ENCODE data around the gene NDUFS4. TPM values are rescaled to one million over a fixed set of nuclear protein-coding genes. Genes with fewer than 3 reads are reported as not detected.
"Not testable (repeated sequence)": the region's sequence is repeated elsewhere in the genome, so short reads cannot be mapped to it uniquely, and the experiment has no call there.

The NDUFS4 gene
- total RNA-seq, 2 experiments from 2014 or later: 81.4 to 84.1 TPM

GRCh38 chr5:53576674-53577073, 16.2 kb downstream of the NDUFS4 start:
- H3K27me3 Mint-ChIP-seq (ENCODE audit: low read depth): no peaks in the 10 kb centered on the region
- H3K4me1 Mint-ChIP-seq (ENCODE audit: low read depth): peaks cover 57% of the 10 kb centered on the region
- no peak overlapping the region for H3K4me3 Mint-ChIP-seq
- H3K9me3 Mint-ChIP-seq: no peaks in the 10 kb centered on the region
- CTCF ChIA-PET: no interaction called here
- intact Hi-C loops (cut with micrococcal nuclease): no loop called here
- peaks cover 2% of the 10 kb centered on the region for H3K36me3 Mint-ChIP-seq (ENCODE audit: low read depth)
- no peak overlapping the region for H3K27ac Mint-ChIP-seq
- no peak for DNase-seq

DNA sequence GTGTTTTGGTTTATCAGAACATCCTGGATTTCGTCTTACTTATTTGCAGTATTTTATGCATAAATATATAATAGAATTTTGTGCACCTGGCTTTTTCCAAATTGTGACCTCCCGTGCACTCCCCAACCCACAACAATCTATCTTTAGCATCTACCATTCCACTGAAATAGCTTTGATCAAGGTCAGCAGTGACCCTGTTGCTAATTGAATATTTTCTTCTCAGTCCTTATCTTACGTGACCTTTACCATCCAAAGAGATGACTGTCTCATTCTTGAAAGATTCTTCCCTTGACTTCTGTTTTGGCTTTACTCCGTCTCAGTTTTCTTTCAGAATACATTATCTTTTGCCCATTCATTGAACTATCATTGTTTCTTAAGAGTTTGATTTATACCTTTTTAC, 18.4 kb downstream of the NDUFS4 start:
- H3K4me1 Mint-ChIP-seq (ENCODE audit: low read depth): peaks cover 43% of the 10 kb centered on the region
- intact Hi-C loops (cut with micrococcal nuclease): no loop called here

GRCh38 chr5:53580547-53580946, 20.1 kb downstream of the NDUFS4 start:
- Mint-ChIP-seq H3K4me3 (no peak overlapping the region), H3K27me3 (ENCODE audit: low read depth) (no peaks in the 10 kb centered on the region), H3K4me1 (ENCODE audit: low read depth) (peaks cover 36% of the 10 kb centered on the region), H3K36me3 (ENCODE audit: low read depth) (peaks cover 5% of the 10 kb centered on the region), H3K27ac (no peak overlapping the region), H3K9me3 (no peaks in the 10 kb centered on the region)
- intact Hi-C loops (cut with micrococcal nuclease): no loop called here
- CTCF ChIA-PET: interaction anchor here (0.6 to 0.7 kb wide), 2 partner anchors 425 to 1592 kb away, joined by 3 read pairs; no protein-coding TSS in a partner anchor
- DNase-seq: no peak

More for the DNA sequence above, 18.4 kb downstream of the NDUFS4 start:
- Mint-ChIP-seq H3K27me3 (ENCODE audit: low read depth) (no peaks in the 10 kb centered on the region), H3K27ac (no peak overlapping the region), H3K9me3 (no peaks in the 10 kb centered on the region), H3K4me3 (no peak overlapping the region), H3K36me3 (ENCODE audit: low read depth) (no peaks in the 10 kb centered on the region)
- CTCF ChIA-PET: no interaction called here
- DNase-seq: no peak

GRCh38 chr5:53582225-53582624, 21.8 kb downstream of the NDUFS4 start:
- H3K4me1 Mint-ChIP-seq (ENCODE audit: low read depth): peaks cover 23% of the 10 kb centered on the region
- intact Hi-C loops (cut with micrococcal nuclease): no loop called here
- CTCF ChIA-PET: no interaction called here
- peaks cover 5% of the 10 kb centered on the region for H3K36me3 Mint-ChIP-seq (ENCODE audit: low read depth)
- H3K27me3 Mint-ChIP-seq (ENCODE audit: low read depth): no peaks in the 10 kb centered on the region
- no peaks in the 10 kb centered on the region for H3K9me3 Mint-ChIP-seq
- no peak overlapping the region for H3K27ac Mint-ChIP-seq
- H3K4me3 Mint-ChIP-seq: no peak overlapping the region
- DNase-seq: no peak

DNA sequence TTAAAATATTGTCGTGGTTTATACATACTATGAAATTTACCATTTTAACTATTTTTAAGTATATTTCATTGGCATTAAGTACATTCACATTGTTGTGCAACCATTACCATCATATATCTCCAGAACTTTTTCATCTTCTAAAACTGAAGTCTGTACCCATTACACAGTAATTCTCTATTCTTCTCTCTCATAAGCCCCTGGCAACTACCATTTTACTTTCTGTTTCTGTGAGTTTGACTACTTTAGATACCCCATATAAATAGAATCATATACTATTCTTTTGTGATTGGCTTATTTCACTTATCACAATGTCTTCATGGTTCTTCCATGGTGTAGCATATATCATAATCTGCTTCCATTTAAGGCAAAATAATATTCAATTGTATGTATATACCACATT, 30.3 kb downstream of the NDUFS4 start:
- CTCF ChIA-PET: no interaction called here
- Mint-ChIP-seq H3K27ac (no peak overlapping the region), H3K4me3 (no peak overlapping the region), H3K9me3 (no peaks in the 10 kb centered on the region), H3K36me3 (ENCODE audit: low read depth) (peaks cover 4% of the 10 kb centered on the region), H3K27me3 (ENCODE audit: low read depth) (no peaks in the 10 kb centered on the region), H3K4me1 (ENCODE audit: low read depth) (peaks cover 52% of the 10 kb centered on the region)
- no peak for DNase-seq
- intact Hi-C loops (cut with micrococcal nuclease): no loop called here

DNA sequence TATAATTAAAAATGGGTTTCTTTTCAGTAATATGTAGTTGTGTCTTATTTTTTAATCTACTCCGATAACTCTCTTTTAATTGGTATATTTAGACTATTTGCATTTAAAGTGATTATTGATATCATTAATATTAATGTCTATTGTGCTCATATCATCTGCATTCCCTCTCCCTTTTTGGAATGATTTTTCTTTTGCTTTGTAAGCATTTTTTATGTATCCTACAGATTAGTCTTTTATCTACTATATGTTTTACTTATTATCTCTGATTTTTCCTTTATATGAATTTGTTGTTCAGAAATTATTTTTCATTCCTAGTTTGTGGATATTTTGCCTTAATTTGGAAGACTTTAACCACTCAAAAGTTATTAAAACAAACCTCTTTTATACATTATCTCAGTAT, 34.0 kb downstream of the NDUFS4 start:
- peaks cover 42% of the 10 kb centered on the region for H3K4me1 Mint-ChIP-seq (ENCODE audit: low read depth)
- intact Hi-C loops (cut with micrococcal nuclease): no loop called here
- no peak overlapping the region for H3K27ac Mint-ChIP-seq
- no peaks in the 10 kb centered on the region for H3K9me3 Mint-ChIP-seq
- no peaks in the 10 kb centered on the region for H3K27me3 Mint-ChIP-seq (ENCODE audit: low read depth)
- DNase-seq: no peak
- CTCF ChIA-PET: no interaction called here
- H3K4me3 Mint-ChIP-seq: no peak overlapping the region
- H3K36me3 Mint-ChIP-seq (ENCODE audit: low read depth): peaks cover 15% of the 10 kb centered on the region

- H3K4me3 Mint-ChIP-seq: no peak overlapping the region
- H3K9me3 Mint-ChIP-seq: no peaks in the 10 kb centered on the region
- no peak for DNase-seq
- CTCF ChIA-PET: no interaction called here
- H3K27me3 Mint-ChIP-seq (ENCODE audit: low read depth): no peaks in the 10 kb centered on the region
- H3K36me3 Mint-ChIP-seq (ENCODE audit: low read depth): peaks cover 20% of the 10 kb centered on the region
- no peak overlapping the region for H3K27ac Mint-ChIP-seq
- intact Hi-C loops (cut with micrococcal nuclease): no loop called here
- H3K4me1 Mint-ChIP-seq (ENCODE audit: low read depth): peaks cover 16% of the 10 kb centered on the region
Observed at GRCh38 chr5:53597894-53598293, 37.5 kb downstream of the NDUFS4 start.

DNA sequence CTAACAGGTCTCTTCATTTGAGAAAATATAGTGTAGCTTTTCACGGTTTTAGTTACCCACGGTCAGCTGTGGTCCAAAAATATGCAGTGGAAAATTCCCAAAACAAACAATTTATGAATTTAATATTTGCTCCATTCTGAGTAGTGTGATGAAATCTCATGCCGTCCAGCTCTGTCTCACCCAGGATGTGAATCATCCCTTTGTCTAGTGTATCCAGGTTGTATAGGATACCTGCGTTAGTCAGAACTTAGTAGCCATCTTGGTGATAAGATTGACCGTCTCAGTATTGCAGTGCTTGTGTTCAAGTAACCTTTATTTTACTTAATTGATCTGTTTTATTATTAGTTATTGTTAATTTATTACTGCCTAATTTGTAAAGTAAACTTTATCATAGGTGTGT, 41.1 kb downstream of the NDUFS4 start:
- Mint-ChIP-seq H3K27me3 (ENCODE audit: low read depth) (no peaks in the 10 kb centered on the region), H3K4me1 (ENCODE audit: low read depth) (no peaks in the 10 kb centered on the region), H3K36me3 (ENCODE audit: low read depth) (peaks cover 36% of the 10 kb centered on the region), H3K4me3 (no peak overlapping the region), H3K27ac (no peak overlapping the region), H3K9me3 (no peaks in the 10 kb centered on the region)
- DNase-seq: no peak
- CTCF ChIA-PET: no interaction called here
- intact Hi-C loops (cut with micrococcal nuclease): no loop called here

DNA sequence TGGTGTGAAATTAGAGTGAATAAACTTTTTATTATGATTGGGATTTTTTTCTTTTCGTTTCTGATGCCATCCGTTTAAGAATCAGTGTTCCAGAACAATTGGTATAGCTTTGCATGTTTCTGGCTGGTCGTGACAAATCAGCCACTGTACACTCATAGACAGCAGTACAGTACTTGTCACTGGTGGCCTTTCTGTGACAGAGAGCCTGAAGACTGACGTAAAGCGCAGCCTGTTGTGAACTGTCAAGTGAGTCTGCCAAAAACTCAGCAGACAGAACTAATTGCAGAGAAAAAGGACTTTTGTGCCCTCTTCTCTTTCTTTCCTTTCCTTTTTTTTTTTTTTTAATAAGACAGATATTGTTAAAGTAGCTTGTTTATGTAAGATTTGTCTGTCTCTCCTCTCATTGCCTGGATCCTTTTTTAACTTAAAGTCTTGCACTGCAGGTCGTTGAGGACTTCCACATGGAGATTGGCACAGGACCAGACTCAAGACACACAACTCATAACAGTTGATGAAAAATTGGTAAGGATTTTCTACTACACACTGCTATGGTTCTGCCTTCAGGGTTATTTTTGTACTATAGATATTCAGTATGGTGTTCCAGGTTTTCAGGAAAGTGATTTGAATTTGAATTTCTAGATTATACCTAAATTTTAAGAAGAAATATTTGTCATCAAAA, 42.7 kb downstream of the NDUFS4 start:
- Mint-ChIP-seq H3K36me3 (ENCODE audit: low read depth) (peaks cover 33% of the 10 kb centered on the region), H3K9me3 (no peaks in the 10 kb centered on the region), H3K4me3 (no peak overlapping the region), H3K27me3 (ENCODE audit: low read depth) (no peaks in the 10 kb centered on the region), H3K4me1 (ENCODE audit: low read depth) (no peaks in the 10 kb centered on the region), H3K27ac (no peak overlapping the region)
- intact Hi-C loops (cut with micrococcal nuclease): no loop called here
- DNase-seq: no peak
- CTCF ChIA-PET: interaction anchor here (0.6 kb wide), 1 partner anchor 12 kb away, joined by 3 read pairs; no protein-coding TSS in a partner anchor

DNA sequence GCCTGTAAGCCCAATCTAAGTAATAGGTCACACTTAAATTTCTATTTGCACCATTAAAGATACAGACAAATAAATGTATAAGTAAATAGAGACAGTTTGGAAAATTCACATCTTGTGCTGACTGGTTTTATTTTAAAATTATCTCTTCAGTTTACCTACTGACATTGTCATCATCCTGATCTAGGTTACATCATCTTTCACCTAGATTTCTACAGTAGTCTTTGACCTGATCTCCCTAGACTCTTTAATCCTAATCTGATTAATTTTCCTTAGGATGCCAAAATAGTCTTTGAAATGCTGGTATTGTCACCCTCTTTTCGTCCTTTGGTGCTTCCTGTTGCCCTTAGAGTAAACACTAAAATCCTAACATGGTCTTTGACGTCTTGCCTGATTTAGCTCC, 43.9 kb downstream of the NDUFS4 start:
- CTCF ChIA-PET: no interaction called here
- Mint-ChIP-seq H3K4me3 (no peak overlapping the region), H3K27ac (no peak overlapping the region), H3K36me3 (ENCODE audit: low read depth) (peaks cover 40% of the 10 kb centered on the region), H3K9me3 (no peaks in the 10 kb centered on the region), H3K4me1 (ENCODE audit: low read depth) (no peaks in the 10 kb centered on the region), H3K27me3 (ENCODE audit: low read depth) (no peaks in the 10 kb centered on the region)
- intact Hi-C loops (cut with micrococcal nuclease): no loop called here
- DNase-seq: no peak

- peaks cover 9% of the 10 kb centered on the region for H3K4me1 Mint-ChIP-seq (ENCODE audit: low read depth)
- intact Hi-C loops (cut with micrococcal nuclease): no loop called here
- CTCF ChIA-PET: no interaction called here
- H3K4me3 Mint-ChIP-seq: no peak overlapping the region
- no peak overlapping the region for H3K27ac Mint-ChIP-seq
- H3K36me3 Mint-ChIP-seq (ENCODE audit: low read depth): peaks cover 43% of the 10 kb centered on the region
- no peaks in the 10 kb centered on the region for H3K9me3 Mint-ChIP-seq
- H3K27me3 Mint-ChIP-seq (ENCODE audit: low read depth): no peaks in the 10 kb centered on the region
- DNase-seq: no peak
Observed at GRCh38 chr5:53607886-53608285, 47.4 kb downstream of the NDUFS4 start.

- intact Hi-C loops (cut with micrococcal nuclease); H3K27me3 Mint-ChIP-seq (ENCODE audit: low read depth); CTCF ChIA-PET; H3K4me3 Mint-ChIP-seq; DNase-seq; H3K9me3 Mint-ChIP-seq: not testable (repeated sequence)
- peaks cover 43% of the 10 kb centered on the region for H3K36me3 Mint-ChIP-seq (ENCODE audit: low read depth)
- H3K4me1 Mint-ChIP-seq (ENCODE audit: low read depth): peaks cover 12% of the 10 kb centered on the region
- H3K27ac Mint-ChIP-seq: peak overlapping the region; percentile 37
Observed at GRCh38 chr5:53608897-53609296, 48.5 kb downstream of the NDUFS4 start.

DNA sequence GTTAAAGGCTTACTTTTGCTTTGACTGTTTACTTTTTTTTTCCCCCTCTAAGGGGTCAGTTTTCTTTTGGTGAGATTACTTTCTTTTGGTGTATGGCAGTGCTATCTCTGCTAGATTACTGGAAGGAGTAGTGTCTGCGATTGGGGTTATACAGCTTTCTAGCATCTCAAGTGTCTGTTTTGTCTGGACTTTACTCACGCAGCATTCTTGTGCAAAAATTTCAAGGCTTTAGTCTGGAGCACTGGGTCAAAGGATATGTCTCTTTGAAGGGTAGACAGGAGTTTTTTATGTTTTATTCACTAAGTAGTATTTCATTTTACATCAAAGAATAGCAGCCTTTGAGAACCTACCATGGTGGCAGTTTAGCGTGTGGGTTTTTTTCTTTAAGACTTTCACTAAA, 52.6 kb downstream of the NDUFS4 start:
- Mint-ChIP-seq H3K36me3 (ENCODE audit: low read depth) (peaks cover 27% of the 10 kb centered on the region), H3K4me3 (no peak overlapping the region), H3K27ac (no peak overlapping the region), H3K27me3 (ENCODE audit: low read depth) (no peaks in the 10 kb centered on the region), H3K9me3 (peaks cover 5% of the 10 kb centered on the region), H3K4me1 (ENCODE audit: low read depth) (peaks cover 12% of the 10 kb centered on the region)
- no peak for DNase-seq
- intact Hi-C loops (cut with micrococcal nuclease): no loop called here
- CTCF ChIA-PET: no interaction called here
